Liver (tissue), 3 donors: ENCODE results near the gene RNF25.

Experiments
- CTCF ChIP-seq: fragments of 150-350 bp; IDR thresholded peaks from 2 replicates; pipeline ENCODE4 v1.5.1; 2017; ENCODE audit warnings: improper control_type of control experiment, low read depth, low read length; ENCODE audit not compliant: missing input control
- EGR1 ChIP-seq, 2 donors: IDR thresholded peaks; 2 replicates each; pipeline ENCODE4 v1.6.1; 2016 to 2018; ENCODE audit warnings: antibody characterized with exemption in 2 of 2, low read depth in 2 of 2
- HNF4G ChIP-seq: IDR thresholded peaks from 2 replicates; pipeline ENCODE4 v1.6.1; 2016; ENCODE audit warnings: antibody characterized with exemption
- RAD21 ChIP-seq, 2 donors: IDR thresholded peaks; 2 replicates each; pipeline ENCODE4 v1.6.1; 2016; ENCODE audit warnings: antibody characterized with exemption in 2 of 2, mild to moderate bottlenecking in 2 of 2
- donor health status: healthy.
- donor health status: healthy.

- TF ChIP-seq CTCF (no peak), RAD21 (IDR thresholded peaks at IDR 0.05) (no peak), HNF4G (no peak), EGR1 (IDR thresholded peaks at IDR 0.05; ENCODE audit: low read depth in 2 of 2) (no peak)
These were observed 48.5 kb upstream of the RNF25 start for GRCh38 chr2:218720048-218721041.
